GM19452 (cell line): ENCODE data around the gene CD274.
"Not testable (repeated sequence)": the region's sequence is repeated elsewhere in the genome, so short reads cannot be mapped to it uniquely, and the experiment has no call there.

Experiments
- ATAC-seq: cut with Tn5 transposase; IDR thresholded peaks from one replicate; pipeline ENCODE4 v1.9.1; 2021; ENCODE audit not compliant: unreplicated experiment

CD274 gene

GRCh38 chr9:5493679-5494511 is 43.6 kb downstream of the CD274 start:
- ATAC-seq, result peak; percentile 80

GRCh38 chr9:5494765-5495164 is 44.4 kb downstream of the CD274 start:
- ATAC-seq, result not testable (repeated sequence)

GRCh38 chr9:5499157-5499556 is 48.8 kb downstream of the CD274 start:
- no peak for ATAC-seq

- no peak for ATAC-seq
Observed at GRCh38 chr9:5499889-5500398, 49.6 kb downstream of the CD274 start.

- ATAC-seq, result no peak
Observed at GRCh38 chr9:5500441-5501235, 50.3 kb downstream of the CD274 start.

- ATAC-seq, result no peak
Observed at GRCh38 chr9:5502553-5502952, 52.2 kb downstream of the CD274 start.

GRCh38 chr9:5509573-5509972 is 59.2 kb downstream of the CD274 start:
- ATAC-seq, result no peak

- ATAC-seq, result peak; percentile 70
Observed at GRCh38 chr9:5510360-5510931, 60.1 kb downstream of the CD274 start, which contains the start of gene PDCD1LG2. PDCD1LG2 (plus strand) TSS chr9:5510531; CDS start chr9:5522547, 12,016 bp downstream.

GRCh38 chr9:5510989-5511388 is 60.6 kb downstream of the CD274 start:
- ATAC-seq, result no peak

- no peak for ATAC-seq
Observed at GRCh38 chr9:5511476-5511875, 61.1 kb downstream of the CD274 start.

- ATAC-seq, result no peak
Observed at GRCh38 chr9:5511935-5512580, 61.7 kb downstream of the CD274 start.

GRCh38 chr9:5512658-5513452 is 62.5 kb downstream of the CD274 start:
- ATAC-seq, result no peak

- no peak for ATAC-seq
Observed at GRCh38 chr9:5513966-5514616, 63.7 kb downstream of the CD274 start.

GRCh38 chr9:5514617-5515260 is 64.4 kb downstream of the CD274 start:
- ATAC-seq, result no peak

GRCh38 chr9:5515261-5515650 is 64.9 kb downstream of the CD274 start:
- no peak for ATAC-seq

- ATAC-seq, result no peak
Observed at GRCh38 chr9:5516453-5517220, 66.3 kb downstream of the CD274 start.

GRCh38 chr9:5518171-5518936 is 68.0 kb downstream of the CD274 start:
- peak; percentile 67 for ATAC-seq

- peak; percentile 17 for ATAC-seq
Observed at GRCh38 chr9:5518937-5519319, 68.6 kb downstream of the CD274 start.
